Trophoblast cell (in vitro differentiated cells and primary cell): ENCODE measurements around the gene HPD.

Source experiments
- DNase-seq, 2 donors: peaks; one replicate each; pipeline ENCODE4 v3.0.0-alpha.2; 2016
- H2AFZ ChIP-seq: 2 replicates; pipeline ENCODE4 v1.6.1; 2013; ENCODE audit warnings: low read length, moderate library complexity, mild to moderate bottlenecking; ENCODE audit not compliant: insufficient read depth, poor library complexity
- H2AK5ac ChIP-seq: 2 replicates; pipeline ENCODE4 v1.6.1; 2013; ENCODE audit warnings: mild to moderate bottlenecking, low read length
- H2BK120ac ChIP-seq: 2 replicates; pipeline ENCODE4 v1.6.1; 2013; ENCODE audit warnings: low read length, mild to moderate bottlenecking, moderate library complexity; ENCODE audit not compliant: insufficient read depth, poor library complexity
- H2BK12ac ChIP-seq: 2 replicates; pipeline ENCODE4 v1.6.1; 2013; ENCODE audit warnings: mild to moderate bottlenecking, low read length, moderate library complexity
- H2BK5ac ChIP-seq: 2 replicates; pipeline ENCODE4 v1.6.1; 2013; ENCODE audit warnings: low read length, low read depth, moderate library complexity, mild to moderate bottlenecking; ENCODE audit not compliant: poor library complexity
- H3K14ac ChIP-seq: 2 replicates; pipeline ENCODE4 v1.6.1; 2013; ENCODE audit warnings: mild to moderate bottlenecking, low read length
- H3K18ac ChIP-seq: 2 replicates; pipeline ENCODE4 v1.6.1; 2013; ENCODE audit warnings: mild to moderate bottlenecking, low read length
- H3K23ac ChIP-seq: 2 replicates; pipeline ENCODE4 v1.6.1; 2013; ENCODE audit warnings: low read length
- H3K27ac ChIP-seq: 2 replicates; pipeline ENCODE4 v1.5.1; 2013; ENCODE audit warnings: low read depth, mild to moderate bottlenecking, inconsistent platforms, low read length, moderate library complexity
- H3K27me3 ChIP-seq: 2 replicates; pipeline ENCODE4 v1.6.1; 2013; ENCODE audit warnings: inconsistent platforms, mild to moderate bottlenecking, low read length, moderate library complexity; ENCODE audit not compliant: insufficient read depth
- H3K36me3 ChIP-seq, 2 experiments: 1 replicate in 1 of 2; 2 replicates in 1 of 2; pipeline ENCODE4 v1.6.1; 2013; ENCODE audit warnings: low read length in 2 of 2, mild to moderate bottlenecking in 2 of 2, moderate library complexity in 1 of 2; ENCODE audit not compliant: insufficient read depth in 2 of 2, control insufficient read depth in 1 of 2
- H3K4ac ChIP-seq: 2 replicates; pipeline ENCODE4 v1.6.1; 2013; ENCODE audit warnings: low read depth, mild to moderate bottlenecking, low read length, moderate library complexity
- H3K4me1 ChIP-seq, 2 experiments: 1 replicate in 1 of 2; 2 replicates in 1 of 2; pipeline ENCODE4 v1.6.1; 2013; ENCODE audit warnings: low read length in 2 of 2, mild to moderate bottlenecking in 2 of 2, moderate library complexity in 1 of 2; ENCODE audit not compliant: insufficient read depth in 2 of 2, control insufficient read depth in 1 of 2
- H3K4me2 ChIP-seq: 2 replicates; pipeline ENCODE4 v1.6.1; 2013; ENCODE audit warnings: inconsistent platforms, mild to moderate bottlenecking, low read length, moderate library complexity
- H3K4me3 ChIP-seq: 2 replicates; pipeline ENCODE4 v1.5.1; 2013; ENCODE audit warnings: mild to moderate bottlenecking, low read depth, low read length, inconsistent platforms
- H3K79me1 ChIP-seq: one replicate; pipeline ENCODE4 v1.6.1; 2013; ENCODE audit warnings: low read length
- H3K79me2 ChIP-seq: 2 replicates; pipeline ENCODE4 v1.6.1; 2013; ENCODE audit warnings: low read length, mild to moderate bottlenecking; ENCODE audit not compliant: control insufficient read depth, insufficient read depth, poor library complexity
- H3K9ac ChIP-seq: 2 replicates; pipeline ENCODE4 v1.6.1; 2013; ENCODE audit warnings: mild to moderate bottlenecking, low read length
- H3K9me3 ChIP-seq: 2 replicates; pipeline ENCODE4 v1.6.1; 2013; ENCODE audit warnings: low read depth, mild to moderate bottlenecking, control low read depth, inconsistent platforms, low read length; ENCODE audit not compliant: insufficient read depth
- H4K12ac ChIP-seq: 2 replicates; pipeline ENCODE4 v1.6.1; 2013; ENCODE audit warnings: low read depth, mild to moderate bottlenecking, low read length, moderate library complexity
- H4K8ac ChIP-seq: 2 replicates; pipeline ENCODE4 v1.6.1; 2013; ENCODE audit warnings: low read depth, mild to moderate bottlenecking, low read length, moderate library complexity
- H4K91ac ChIP-seq: one replicate; pipeline ENCODE4 v1.6.1; 2013; ENCODE audit warnings: low read depth, mild to moderate bottlenecking, low read length, moderate library complexity
- WGBS: extraction: QIAGEN DNeasy Blood & Tissue Kit; methylation state at CpG from one replicate; pipeline ENCODE4 v1.1.7; 2013; ENCODE audit warnings: missing lambda C conversion rate; ENCODE audit not compliant: insufficient read length, insufficient coverage; ENCODE audit errors: extremely low coverage; 5-methylcytosine and 5-hydroxymethylcytosine counted together

HPD gene

DNA sequence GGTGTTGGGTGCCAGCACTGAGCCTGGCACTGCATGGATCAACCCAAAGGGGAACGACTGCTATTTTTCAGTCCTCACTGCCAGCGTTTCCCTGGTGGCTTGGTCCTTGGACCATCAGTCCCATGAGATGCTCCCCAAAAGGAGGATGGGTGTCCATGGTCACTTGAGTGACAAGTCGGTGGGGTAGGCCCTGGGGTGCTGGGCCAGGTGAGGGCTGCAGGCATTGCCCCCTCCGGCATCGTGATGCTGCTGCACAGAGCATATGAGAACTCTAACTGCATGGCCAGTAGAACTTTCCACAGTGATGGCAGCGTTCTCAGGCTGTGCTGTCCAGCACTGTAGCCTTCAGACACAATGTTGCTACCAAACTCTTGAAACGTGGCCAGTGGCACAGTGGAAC is 38.6 kb downstream of the HPD start:
- H3K4me2 ChIP-seq: no peak overlapping the region
- H3K23ac ChIP-seq: no peak overlapping the region
- no peak overlapping the region for H2AFZ ChIP-seq
- H3K4me3 ChIP-seq: no peak overlapping the region
- no peak overlapping the region for H3K14ac ChIP-seq
- H2BK5ac ChIP-seq: no peak overlapping the region
- no peak overlapping the region for H2AK5ac ChIP-seq
- DNase-seq: no peak
- no peak overlapping the region for H4K8ac ChIP-seq
- no peaks in the 10 kb centered on the region for H3K27me3 ChIP-seq
- no CpG with 5 or more reads among the region's 7 CpGs for WGBS
- H3K79me2 ChIP-seq: no peaks in the 10 kb centered on the region
- H3K36me3 ChIP-seq: peaks cover 62 to 73% of the 10 kb centered on the region in 2 experiments
- H3K27ac ChIP-seq: no peak overlapping the region
- H2BK12ac ChIP-seq: no peak overlapping the region
- H3K9ac ChIP-seq: no peak overlapping the region
- no peak overlapping the region for H3K4ac ChIP-seq
- no peaks in the 10 kb centered on the region for H3K9me3 ChIP-seq
- no peaks in the 10 kb centered on the region for H3K4me1 ChIP-seq
- H3K18ac ChIP-seq: no peak overlapping the region
- H4K91ac ChIP-seq: no peak overlapping the region
- no peaks in the 10 kb centered on the region for H3K79me1 ChIP-seq
- H4K12ac ChIP-seq: no peak overlapping the region
- no peak overlapping the region for H2BK120ac ChIP-seq

DNA sequence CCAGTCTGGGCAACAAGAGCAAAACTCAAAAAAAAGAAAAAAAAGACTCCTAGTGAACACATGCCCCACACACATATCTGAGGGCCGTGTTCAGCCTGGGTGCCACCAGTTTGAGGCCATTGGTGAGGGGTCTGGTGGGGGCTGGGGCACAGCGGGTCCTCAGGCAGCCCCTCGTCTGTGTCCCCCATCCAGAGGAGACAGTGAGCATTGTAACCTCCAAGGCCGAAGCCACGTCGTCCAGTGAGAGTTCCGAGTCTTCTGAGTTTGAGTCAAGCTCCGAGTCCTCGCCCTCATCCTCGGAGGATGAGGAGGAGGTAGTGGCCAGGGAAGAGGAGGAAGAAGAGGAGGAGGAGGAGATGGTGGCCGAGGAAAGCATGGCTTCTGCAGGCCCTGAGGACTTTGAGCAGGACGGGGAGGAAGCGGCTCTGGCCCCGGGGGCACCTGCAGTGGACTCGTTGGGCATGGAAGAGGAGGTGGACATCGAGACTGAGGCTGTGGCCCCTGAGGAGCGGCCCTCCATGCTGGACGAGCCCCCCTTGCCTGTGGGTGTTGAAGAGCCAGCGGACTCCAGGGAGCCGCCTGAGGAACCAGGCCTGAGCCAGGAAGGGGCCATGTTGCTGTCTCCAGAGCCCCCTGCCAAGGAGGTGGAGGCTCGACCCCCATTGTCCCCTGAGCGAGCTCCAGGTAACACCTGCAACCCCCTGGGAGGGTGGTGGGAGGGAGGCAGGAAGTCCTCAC is 39.3 kb downstream of the HPD start:
- Histone ChIP-seq H3K18ac (no peak overlapping the region), H2AK5ac (no peak overlapping the region), H3K4me1 (no peaks in the 10 kb centered on the region), H3K36me3 (peaks cover 66 to 76% of the 10 kb centered on the region in 2 experiments), H3K27me3 (no peaks in the 10 kb centered on the region), H2BK120ac (no peak overlapping the region), H3K14ac (no peak overlapping the region), H3K79me1 (no peaks in the 10 kb centered on the region), H2BK12ac (no peak overlapping the region), H4K8ac (no peak overlapping the region), H3K4ac (no peak overlapping the region), H3K4me2 (no peak overlapping the region), H3K9ac (no peak overlapping the region), H3K9me3 (no peaks in the 10 kb centered on the region), H3K79me2 (no peaks in the 10 kb centered on the region), H4K91ac (no peak overlapping the region), H4K12ac (no peak overlapping the region), H2BK5ac (no peak overlapping the region), H3K4me3 (no peak overlapping the region), H3K23ac (no peak overlapping the region), H2AFZ (no peak overlapping the region), H3K27ac (no peak overlapping the region)
- no CpG with 5 or more reads among the region's 22 CpGs for WGBS
- no peak for DNase-seq

DNA sequence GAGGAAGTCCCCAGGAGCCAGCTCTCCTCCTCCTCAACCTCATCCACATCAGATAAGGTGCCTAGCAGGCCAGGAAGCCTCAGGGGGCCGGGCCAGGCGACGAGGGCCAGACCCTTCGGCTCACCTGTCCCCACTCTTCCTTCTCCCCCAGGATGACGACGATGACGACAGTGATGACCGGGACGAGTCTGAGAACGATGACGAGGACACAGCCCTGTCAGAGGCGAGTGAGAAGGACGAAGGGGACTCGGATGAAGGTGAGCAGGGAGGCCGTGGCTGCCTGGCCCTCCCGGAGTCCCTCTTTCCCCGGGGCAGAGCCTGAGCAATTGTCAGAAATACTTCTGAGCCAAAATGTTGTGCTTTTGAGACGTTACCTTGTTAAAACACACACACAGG is 41.0 kb downstream of the HPD start:
- H2BK120ac ChIP-seq: no peak overlapping the region
- no peak for DNase-seq

DNA sequence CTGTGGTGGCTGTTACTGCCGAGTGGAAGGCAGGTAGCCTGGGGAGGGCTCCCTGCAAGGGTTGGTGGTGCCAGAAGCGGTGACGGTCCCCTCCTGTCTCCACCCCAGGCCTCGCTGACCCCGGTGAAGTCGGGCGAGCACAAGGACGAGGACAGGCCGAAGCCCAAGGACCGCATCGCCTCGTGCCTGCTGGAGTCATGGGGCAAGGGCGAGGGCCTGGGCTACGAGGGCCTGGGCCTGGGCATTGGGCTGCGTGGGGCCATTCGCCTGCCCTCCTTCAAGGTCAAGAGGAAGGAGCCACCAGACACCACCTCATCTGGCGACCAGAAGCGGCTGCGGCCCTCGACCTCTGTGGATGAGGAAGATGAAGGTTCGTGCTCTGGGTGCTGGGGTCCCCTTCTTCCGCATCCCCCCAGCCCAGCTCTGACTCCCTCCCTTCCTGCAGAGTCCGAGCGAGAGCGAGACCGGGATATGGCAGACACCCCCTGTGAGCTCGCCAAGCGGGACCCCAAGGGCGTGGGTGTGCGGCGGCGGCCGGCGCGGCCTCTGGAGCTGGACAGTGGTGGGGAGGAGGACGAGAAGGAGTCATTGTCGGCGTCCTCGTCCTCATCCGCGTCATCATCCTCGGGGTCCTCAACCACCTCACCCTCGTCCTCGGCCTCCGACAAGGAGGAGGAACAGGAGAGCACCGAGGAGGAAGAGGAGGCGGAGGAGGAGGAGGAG is 41.6 kb downstream of the HPD start:
- H3K27ac ChIP-seq: no peak overlapping the region
- no peak overlapping the region for H3K4ac ChIP-seq
- H3K4me1 ChIP-seq: peaks cover 3 to 4% of the 10 kb centered on the region in 2 experiments
- no peak overlapping the region for H3K9ac ChIP-seq
- peaks cover 57 to 69% of the 10 kb centered on the region in 2 experiments for H3K36me3 ChIP-seq
- H3K27me3 ChIP-seq: no peaks in the 10 kb centered on the region
- DNase-seq: no peak
- H2BK12ac ChIP-seq: no peak overlapping the region
- H2BK120ac ChIP-seq: no peak overlapping the region
- no peak overlapping the region for H3K14ac ChIP-seq
- H2AFZ ChIP-seq: no peak overlapping the region
- no peak overlapping the region for H3K4me3 ChIP-seq
- no peak overlapping the region for H4K8ac ChIP-seq
- no peaks in the 10 kb centered on the region for H3K9me3 ChIP-seq
- H4K91ac ChIP-seq: no peak overlapping the region
- WGBS: no CpG with 5 or more reads among the region's 47 CpGs
- no peak overlapping the region for H3K23ac ChIP-seq
- peaks cover 2% of the 10 kb centered on the region for H3K79me2 ChIP-seq
- no peaks in the 10 kb centered on the region for H3K79me1 ChIP-seq
- no peak overlapping the region for H2AK5ac ChIP-seq
- no peak overlapping the region for H2BK5ac ChIP-seq
- H3K18ac ChIP-seq: no peak overlapping the region
- H3K4me2 ChIP-seq: no peak overlapping the region
- no peak overlapping the region for H4K12ac ChIP-seq

More for the DNA sequence above, 41.0 kb downstream of the HPD start:
- Histone ChIP-seq H4K8ac (no peak overlapping the region), H3K27me3 (no peaks in the 10 kb centered on the region), H2AK5ac (no peak overlapping the region), H3K14ac (no peak overlapping the region), H4K12ac (no peak overlapping the region), H3K4ac (no peak overlapping the region), H3K79me2 (peaks cover 2% of the 10 kb centered on the region), H3K36me3 (peaks cover 63 to 74% of the 10 kb centered on the region in 2 experiments), H3K27ac (no peak overlapping the region), H3K4me3 (no peak overlapping the region), H4K91ac (no peak overlapping the region), H2BK5ac (no peak overlapping the region), H3K79me1 (no peaks in the 10 kb centered on the region), H3K4me1 (peaks cover 0 to under 1% of the 10 kb centered on the region in 2 experiments), H2AFZ (no peak overlapping the region), H3K4me2 (no peak overlapping the region), H2BK12ac (no peak overlapping the region), H3K23ac (no peak overlapping the region), H3K18ac (no peak overlapping the region), H3K9ac (no peak overlapping the region), H3K9me3 (no peaks in the 10 kb centered on the region)
- no CpG with 5 or more reads among the region's 18 CpGs for WGBS
